Head of caudate nucleus (tissue), 42 donors: ENCODE data around the gene CSPG5.

Experiments used
- DNase-seq, 42 donors: peaks; one replicate each; pipeline versions ENCODE4 v3.0.0 to v3.0.0-alpha.2; 2020 to 2021; ENCODE audit warnings: mixed read lengths in 7 of 42
- intact Hi-C: fragments of 100-400 bp; cut with DNase I; formaldehyde crosslinking; loops from one replicate; pipeline ENCODE4 v1.15.0; 2022

Gene CSPG5

GRCh38 chr3:47515864-47516319 is 62.8 kb downstream of the CSPG5 start:
- no peak for DNase-seq
- intact Hi-C loops = no loop called here

- no peak for DNase-seq
- intact Hi-C loops = no loop called here
Observed at GRCh38 chr3:47515100-47515499, 63.6 kb downstream of the CSPG5 start.

- intact Hi-C loops = loop anchor here (2.0 to 5.0 kb wide), 2 partner anchors 36 to 267 kb away; partner anchors contain the start of genes SCAP and SMARCC1
- DNase-seq = peak; percentile 92 to 99 (median 97)
Observed at GRCh38 chr3:47513125-47513929, 65.3 kb downstream of the CSPG5 start, which contains the start of gene ELP6. TSS of gene ELP6 (minus strand) at chr3:47513712. CDS start at chr3:47513590, 122 bp downstream.

GRCh38 chr3:47512416-47513124 is 66.1 kb downstream of the CSPG5 start:
- intact Hi-C loops = loop anchor here (2.0 to 5.0 kb wide), 2 partner anchors 35 to 268 kb away; partner anchors contain the start of genes SCAP and SMARCC1
- peak in 23 of 42 donors; percentile 8 to 51 (median 22) for DNase-seq
